Measurements from ENCODE around the gene PCIF1. TPM values are rescaled to one million over a fixed set of nuclear protein-coding genes. Genes with fewer than 3 reads are reported as not detected.

PCIF1 gene
- total RNA-seq, 1 donor from 2014 or later, result 55.7 TPM

DNA sequence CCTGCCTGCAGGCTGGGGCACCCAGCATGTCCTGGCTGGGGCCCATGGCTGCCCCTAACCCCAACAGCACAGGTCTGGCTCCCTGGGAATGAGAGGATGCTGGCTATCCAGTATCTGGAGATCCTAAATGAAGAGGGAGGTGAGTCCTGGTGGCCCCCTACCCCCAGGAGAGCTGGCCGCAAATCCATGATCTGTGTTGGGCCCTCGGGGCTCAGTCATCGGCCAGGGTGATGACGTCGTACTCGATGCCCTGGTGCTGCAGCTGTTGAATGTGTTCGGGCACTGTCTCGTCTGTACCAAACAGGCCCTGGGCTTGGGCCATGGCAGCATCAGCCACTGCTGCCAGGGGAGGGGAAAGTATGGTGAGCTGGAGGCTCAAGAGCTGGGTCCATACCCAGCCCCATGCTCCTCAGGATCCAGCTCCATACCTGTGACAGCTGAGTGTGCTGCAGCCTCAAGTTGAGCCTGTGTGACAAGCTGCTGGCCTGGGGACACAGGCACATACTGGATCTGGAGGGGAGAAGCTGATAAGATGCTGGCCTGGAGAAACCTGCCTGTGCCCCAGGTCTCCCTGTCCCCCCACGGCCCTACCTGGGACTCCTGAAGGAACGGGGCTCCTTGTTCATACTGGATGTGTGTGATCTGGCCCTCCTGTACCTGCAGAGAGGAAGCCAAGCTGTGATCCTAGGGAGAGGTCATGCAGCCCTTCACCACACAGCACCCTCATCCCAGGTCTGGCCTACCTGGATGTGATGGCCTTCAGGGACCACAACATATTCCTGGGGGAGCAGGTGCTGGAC is 14.5 kb downstream of the PCIF1 start:
- ChIA-PET CTCF (interaction anchor here (0.6 to 1.3 kb wide), 3 partner anchors 12 to 66 kb away, joined by 3 to 6 read pairs (median 5); no protein-coding TSS in a partner anchor), POLR2A (interaction anchor here (0.7 to 6.3 kb wide), 8 partner anchors 9 to 59 kb away, joined by 3 to 55 read pairs (median 4); partner anchors contain the start of genes PCIF1 and ZNF335)
- intact Hi-C loops (cut with micrococcal nuclease), result no loop called here
- peaks cover 4% of the 10 kb centered on the region for H3K4me1 Mint-ChIP-seq
- no peak for TF ChIP-seq CTCF (IDR thresholded peaks at IDR 0.05)
- H3K9me3 Mint-ChIP-seq, result no peaks in the 10 kb centered on the region
- H3K27ac Mint-ChIP-seq, result peak overlapping the region; percentile 31
- ATAC-seq (ENCODE audit: low read depth), result no peak
- H3K27me3 Mint-ChIP-seq, result no peaks in the 10 kb centered on the region
- DNase-seq, result no peak
- H3K4me3 Mint-ChIP-seq, result no peak overlapping the region
- peaks cover 95% of the 10 kb centered on the region for H3K36me3 Mint-ChIP-seq (ENCODE audit: low read depth)

GRCh38 chr20:45949542-45950329 is 15.3 kb downstream of the PCIF1 start:
- ChIA-PET CTCF (interaction anchor here (0.6 to 1.3 kb wide), 2 partner anchors 11 to 19 kb away, joined by 3 to 6 read pairs; no protein-coding TSS in a partner anchor), POLR2A (interaction anchor here (0.7 to 6.3 kb wide), 7 partner anchors 8 to 58 kb away, joined by 3 to 55 read pairs (median 4); partner anchors contain the start of genes PCIF1 and ZNF335)
- Mint-ChIP-seq H3K4me1 (peaks cover 4% of the 10 kb centered on the region), H3K27ac (peak overlapping the region; percentile 31), H3K9me3 (no peaks in the 10 kb centered on the region), H3K4me3 (no peak overlapping the region), H3K36me3 (ENCODE audit: low read depth) (peaks cover 89% of the 10 kb centered on the region), H3K27me3 (no peaks in the 10 kb centered on the region)
- intact Hi-C loops (cut with micrococcal nuclease), result no loop called here
- DNase-seq (no peak), ATAC-seq (ENCODE audit: low read depth) (no peak)
- TF ChIP-seq CTCF (IDR thresholded peaks at IDR 0.05), result no peak

- Mint-ChIP-seq H3K9me3 (no peaks in the 10 kb centered on the region), H3K27me3 (no peaks in the 10 kb centered on the region), H3K27ac (no peak overlapping the region), H3K4me1 (peaks cover 4% of the 10 kb centered on the region), H3K4me3 (no peak overlapping the region), H3K36me3 (ENCODE audit: low read depth) (peaks cover 85% of the 10 kb centered on the region)
- TF ChIP-seq CTCF (IDR thresholded peaks at IDR 0.05), result no peak
- ChIA-PET POLR2A (interaction anchor here (1.1 to 6.3 kb wide), 3 partner anchors 10 to 14 kb away, joined by 4 to 55 read pairs (median 4); partner anchors contain the start of gene PCIF1), CTCF (no interaction called here)
- no peak for ATAC-seq (ENCODE audit: low read depth)
- no peak for DNase-seq
- intact Hi-C loops (cut with micrococcal nuclease), result no loop called here
Observed at GRCh38 chr20:45950330-45950646, 15.8 kb downstream of the PCIF1 start.

- H3K4me1 Mint-ChIP-seq, result peaks cover 4% of the 10 kb centered on the region
- no peak for TF ChIP-seq CTCF (IDR thresholded peaks at IDR 0.05)
- H3K27me3 Mint-ChIP-seq, result no peaks in the 10 kb centered on the region
- no peak overlapping the region for H3K4me3 Mint-ChIP-seq
- ATAC-seq (ENCODE audit: low read depth), result no peak
- peaks cover 77% of the 10 kb centered on the region for H3K36me3 Mint-ChIP-seq (ENCODE audit: low read depth)
- no peak for DNase-seq
- CTCF ChIA-PET, result interaction anchor here (0.8 to 0.9 kb wide), 2 partner anchors 8 to 18 kb away, joined by 3 to 4 read pairs; no protein-coding TSS in a partner anchor
- no peak overlapping the region for H3K27ac Mint-ChIP-seq
- intact Hi-C loops (cut with micrococcal nuclease), result no loop called here
- POLR2A ChIA-PET, result interaction anchor here (0.6 to 1.2 kb wide), 5 partner anchors 9 to 61 kb away, joined by 3 to 6 read pairs (median 3); partner anchors contain the start of genes CTSA and NEURL2
- H3K9me3 Mint-ChIP-seq, result no peaks in the 10 kb centered on the region
Observed at GRCh38 chr20:45951925-45952834, 17.7 kb downstream of the PCIF1 start.
